Sigmoid colon (tissue), 7 donors: Measurements from ENCODE around the gene C2orf49. TPM values are rescaled to one million over a fixed set of nuclear protein-coding genes. Genes with fewer than 3 reads are reported as not detected.
A peak's percentile ranks its signal among the peaks of the same experiment; 100 is the strongest.

Experiments used
- DNase-seq: peaks from one replicate; pipeline ENCODE4 v3.0.0-alpha.2; 2019
- H3K27ac ChIP-seq, 4 donors: fragments of 200-600 bp; sonication (generic); one replicate each; pipeline ENCODE4 v1.5.1; 2016 to 2019; ENCODE audit warnings: mild to moderate bottlenecking in 1 of 4
- H3K27me3 ChIP-seq, 3 donors: fragments of 200-600 bp; sonication (generic); one replicate each; pipeline ENCODE4 v1.5.1; 2019; ENCODE audit warnings: mild to moderate bottlenecking in 1 of 3
- H3K36me3 ChIP-seq, 4 donors: fragments of 200-600 bp; sonication (generic); one replicate each; pipeline ENCODE4 v1.5.1; 2016 to 2019
- H3K4me1 ChIP-seq, 4 donors: fragments of 200-600 bp; sonication (generic); one replicate each; pipeline ENCODE4 v1.5.1; 2017 to 2019
- H3K4me3 ChIP-seq, 4 donors: fragments of 200-600 bp; sonication (generic); one replicate each; pipeline ENCODE4 v1.5.1; 2017 to 2019; ENCODE audit warnings: mild to moderate bottlenecking in 2 of 4, moderate library complexity in 1 of 4
- H3K9me3 ChIP-seq, 4 donors: fragments of 200-600 bp in 3 of 4; sonication (generic) in 3 of 4; one replicate each; pipeline versions ENCODE4 v1.5.1 to v1.6.1; 2013 to 2019
- CTCF ChIP-seq, 4 experiments: fragments of 450-650 bp in 3 of 4; fragments of 200-600 bp in 1 of 4; IDR thresholded peaks; one replicate each; pipeline ENCODE4 v1.5.1; 2016 to 2019; ENCODE audit warnings: antibody characterized with exemption in 4 of 4, mild to moderate bottlenecking in 3 of 4, moderate library complexity in 2 of 4
- EP300 ChIP-seq, 4 donors: sonication (generic); formaldehyde crosslinking; IDR thresholded peaks; one replicate each; pipeline ENCODE4 v1.6.1; 2017; ENCODE audit warnings: antibody characterized with exemption in 4 of 4
- POLR2A ChIP-seq, 2 donors: fragments of 450-650 bp; IDR thresholded peaks; one replicate each; pipeline ENCODE4 v1.6.1; 2016; ENCODE audit warnings: antibody characterized with exemption in 2 of 2, mild to moderate bottlenecking in 2 of 2, moderate library complexity in 2 of 2
- POLR2AphosphoS5 ChIP-seq, 4 donors: sonication (generic); formaldehyde crosslinking; IDR thresholded peaks; one replicate each; pipeline ENCODE4 v1.6.1; 2017; ENCODE audit warnings: antibody characterized with exemption in 4 of 4
- WGBS, 2 donors: extraction: QIAGEN DNeasy Blood & Tissue Kit; methylation state at CpG; one replicate each; pipeline ENCODE4 v1.1.7; 2013; 5-methylcytosine and 5-hydroxymethylcytosine counted together
- intact Hi-C: fragments of 100-400 bp; cut with DNase I; formaldehyde crosslinking; loops from one replicate; pipeline ENCODE4 v1.15.1; 2023
- polyA plus RNA-seq, 3 donors: library from polyadenylated mRNA; stranded (reverse); fragments of 200-250 nt; gene quantifications; one replicate each; pipeline ENCODE4 v1.2.3, GENCODE V29; 2013
- total RNA-seq, 4 donors: library from RNA; depleted of rRNA; stranded (reverse); fragments of >200 nt; gene quantifications; one replicate each; pipeline ENCODE4 v1.1.0, GENCODE V29; 2016
- donor health status: healthy with polysubstance abuse.
- donor health status: Bipolar disorder and iron deficiency.
- donor health status: healthy.

Gene C2orf49
- total and polyA plus RNA-seq, 7 donors, result 8.3 to 22.5 (median 15.7) TPM

- TF ChIP-seq CTCF (IDR thresholded peaks at IDR 0.05) (no peak), POLR2A (IDR thresholded peaks at IDR 0.05) (no peak), POLR2AphosphoS5 (IDR thresholded peaks at IDR 0.05) (peak in 2 of 4 donors; percentile 21 to 22)
- intact Hi-C loops, result no loop called here
- WGBS, 2 donors, result 85 to 90% methylated on average over 13 of the region's 13 CpGs
- Histone ChIP-seq H3K36me3 (no peaks in the 10 kb centered on the region), H3K27ac (no peak overlapping the region), H3K9me3 (no peaks in the 10 kb centered on the region), H3K4me3 (no peak overlapping the region), H3K27me3 (no peaks in the 10 kb centered on the region), H3K4me1 (peaks cover 0 to 84% (median 57%) of the 10 kb centered on the region in 4 donors)
- no peak for DNase-seq
These were observed 56.2 kb downstream of the C2orf49 start for GRCh38 chr2:105393373-105394055.

GRCh38 chr2:105394951-105395611 is 57.7 kb downstream of the C2orf49 start:
- no peaks in the 10 kb centered on the region for H3K27me3 ChIP-seq
- H3K4me3 ChIP-seq, result peak overlapping the region in 1 of 4 donors; percentile 8
- H3K36me3 ChIP-seq, result no peaks in the 10 kb centered on the region
- no peaks in the 10 kb centered on the region for H3K9me3 ChIP-seq
- peaks cover 0 to 73% (median 47%) of the 10 kb centered on the region in 4 donors for H3K4me1 ChIP-seq
- TF ChIP-seq POLR2A (IDR thresholded peaks at IDR 0.05) (no peak), EP300 (IDR thresholded peaks at IDR 0.05) (no peak), CTCF (IDR thresholded peaks at IDR 0.05) (no peak), POLR2AphosphoS5 (IDR thresholded peaks at IDR 0.05) (no peak)
- peak overlapping the region in 1 of 4 donors; percentile 89 for H3K27ac ChIP-seq
- intact Hi-C loops, result no loop called here
- no peak for DNase-seq
- 83 to 87% methylated on average over 12 of the region's 12 CpGs for WGBS, 2 donors

- Histone ChIP-seq H3K4me1 (peaks cover 0 to 67% (median 44%) of the 10 kb centered on the region in 4 donors), H3K4me3 (peak overlapping the region in 1 of 4 donors; percentile 8), H3K9me3 (no peaks in the 10 kb centered on the region), H3K27me3 (no peaks in the 10 kb centered on the region), H3K27ac (peak overlapping the region in 1 of 4 donors; percentile 89), H3K36me3 (no peaks in the 10 kb centered on the region)
- intact Hi-C loops, result no loop called here
- no peak for DNase-seq
- no peak for TF ChIP-seq EP300 (IDR thresholded peaks at IDR 0.05)
- no peak for TF ChIP-seq POLR2A (IDR thresholded peaks at IDR 0.05)
- no peak for TF ChIP-seq CTCF (IDR thresholded peaks at IDR 0.05)
- TF ChIP-seq POLR2AphosphoS5 (IDR thresholded peaks at IDR 0.05), result no peak
- WGBS, 2 donors, result 84 to 92% methylated on average over 7 of the region's 7 CpGs
These were observed 58.4 kb downstream of the C2orf49 start for GRCh38 chr2:105395691-105396090.

GRCh38 chr2:105396254-105397024 is 59.1 kb downstream of the C2orf49 start:
- DNase-seq, result peak; percentile 74
- Histone ChIP-seq H3K27ac (peak overlapping the region; percentile 21 to 90 (median 58)), H3K4me3 (peak overlapping the region in 3 of 4 donors; percentile 76 to 86 (median 79)), H3K27me3 (no peaks in the 10 kb centered on the region), H3K9me3 (no peaks in the 10 kb centered on the region), H3K36me3 (no peaks in the 10 kb centered on the region), H3K4me1 (peaks cover 0 to 60% (median 37%) of the 10 kb centered on the region in 4 donors)
- WGBS, 2 donors, result 65 to 80% methylated on average over 12 of the region's 12 CpGs
- intact Hi-C loops, result no loop called here
- TF ChIP-seq EP300 (IDR thresholded peaks at IDR 0.05) (no peak), POLR2AphosphoS5 (IDR thresholded peaks at IDR 0.05) (peak in 1 of 4 donors; percentile 15)
